ENCODE results near the gene F12. TPM values are rescaled to one million over a fixed set of nuclear protein-coding genes. Genes with fewer than 3 reads are reported as not detected.
A peak's percentile ranks its signal among the peaks of the same experiment; 100 is the strongest.

F12 gene
- total RNA-seq, 1 experiment from 2014 or later: 30.0 TPM

DNA sequence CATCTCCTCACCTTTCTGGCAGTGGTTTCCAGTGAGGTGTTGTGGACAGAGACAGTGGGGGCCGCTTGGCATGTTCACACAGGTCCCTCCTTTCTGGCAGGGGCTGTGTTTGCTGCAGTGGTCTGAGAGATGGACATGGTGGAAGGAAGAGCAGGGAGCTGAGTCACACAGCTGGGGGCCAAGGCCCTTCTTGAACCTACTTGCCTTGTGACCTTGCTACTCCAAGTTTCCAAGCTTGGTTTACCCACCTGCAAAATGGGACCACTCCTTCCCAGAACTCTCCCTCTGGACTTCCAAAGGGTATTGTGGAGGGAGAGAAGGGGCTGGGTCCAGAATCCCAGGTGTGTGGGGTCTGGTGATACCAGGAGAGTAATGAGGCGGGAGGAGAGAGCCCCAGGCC, 4.1 kb downstream of the F12 start:
- no peak for TF ChIP-seq FOSL1 (IDR thresholded peaks at IDR 0.05; ENCODE audit: low read depth)
- TF ChIP-seq ELF1 (IDR thresholded peaks at IDR 0.05; ENCODE audit: borderline replicate concordance, low read depth): no peak
- no peak for TF ChIP-seq SRF (IDR thresholded peaks at IDR 0.05; ENCODE audit: low read depth)
- no peak for TF ChIP-seq EZH2 (IDR thresholded peaks at IDR 0.05)
- TF ChIP-seq, protein P1, sequence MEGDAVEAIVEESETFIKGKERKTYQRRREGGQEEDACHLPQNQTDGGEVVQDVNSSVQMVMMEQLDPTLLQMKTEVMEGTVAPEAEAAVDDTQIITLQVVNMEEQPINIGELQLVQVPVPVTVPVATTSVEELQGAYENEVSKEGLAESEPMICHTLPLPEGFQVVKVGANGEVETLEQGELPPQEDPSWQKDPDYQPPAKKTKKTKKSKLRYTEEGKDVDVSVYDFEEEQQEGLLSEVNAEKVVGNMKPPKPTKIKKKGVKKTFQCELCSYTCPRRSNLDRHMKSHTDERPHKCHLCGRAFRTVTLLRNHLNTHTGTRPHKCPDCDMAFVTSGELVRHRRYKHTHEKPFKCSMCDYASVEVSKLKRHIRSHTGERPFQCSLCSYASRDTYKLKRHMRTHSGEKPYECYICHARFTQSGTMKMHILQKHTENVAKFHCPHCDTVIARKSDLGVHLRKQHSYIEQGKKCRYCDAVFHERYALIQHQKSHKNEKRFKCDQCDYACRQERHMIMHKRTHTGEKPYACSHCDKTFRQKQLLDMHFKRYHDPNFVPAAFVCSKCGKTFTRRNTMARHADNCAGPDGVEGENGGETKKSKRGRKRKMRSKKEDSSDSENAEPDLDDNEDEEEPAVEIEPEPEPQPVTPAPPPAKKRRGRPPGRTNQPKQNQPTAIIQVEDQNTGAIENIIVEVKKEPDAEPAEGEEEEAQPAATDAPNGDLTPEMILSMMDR (IDR thresholded peaks at IDR 0.05 in 2 of 3, conservative IDR thresholded peaks at IDR 0.05 in 1 of 3; ENCODE audit: borderline replicate concordance in 1 of 3, insufficient read depth in 1 of 3, low read depth in 2 of 3, low read length in 2 of 3): no peak
- TF ChIP-seq TCF7L2 (IDR thresholded peaks at IDR 0.05; ENCODE audit: borderline replicate concordance, extremely low read depth, insufficient read depth, insufficient read length): no peak
- no peak for TF ChIP-seq EZH2phosphoT487 (IDR thresholded peaks at IDR 0.05; ENCODE audit: borderline replicate concordance)
- no peak for TF ChIP-seq JUND (IDR thresholded peaks at IDR 0.05)
- no peak for TF ChIP-seq YY1 (IDR thresholded peaks at IDR 0.05; ENCODE audit: extremely low read depth, insufficient replicate concordance, low read depth, low read length)
- no peak for TF ChIP-seq RAD21 (IDR thresholded peaks at IDR 0.05; ENCODE audit: low read depth)
- TF ChIP-seq, protein P2, sequence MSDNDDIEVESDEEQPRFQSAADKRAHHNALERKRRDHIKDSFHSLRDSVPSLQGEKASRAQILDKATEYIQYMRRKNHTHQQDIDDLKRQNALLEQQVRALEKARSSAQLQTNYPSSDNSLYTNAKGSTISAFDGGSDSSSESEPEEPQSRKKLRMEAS (IDR thresholded peaks at IDR 0.05): no peak
- no peak for TF ChIP-seq POLR2AphosphoS5 (IDR thresholded peaks at IDR 0.05; ENCODE audit: low read depth, low read length)
- TF ChIP-seq SIN3A (IDR thresholded peaks at IDR 0.05; ENCODE audit: low read depth): no peak
- no peak for TF ChIP-seq CBX3 (IDR thresholded peaks at IDR 0.05; ENCODE audit: low read depth)
- no peak for TF ChIP-seq SP1 (IDR thresholded peaks at IDR 0.05; ENCODE audit: low read depth)
- no peak for TF ChIP-seq POLR2A (IDR thresholded peaks at IDR 0.05; ENCODE audit: borderline replicate concordance, extremely low read depth, insufficient read depth, insufficient read length)
- TF ChIP-seq, protein P3, sequence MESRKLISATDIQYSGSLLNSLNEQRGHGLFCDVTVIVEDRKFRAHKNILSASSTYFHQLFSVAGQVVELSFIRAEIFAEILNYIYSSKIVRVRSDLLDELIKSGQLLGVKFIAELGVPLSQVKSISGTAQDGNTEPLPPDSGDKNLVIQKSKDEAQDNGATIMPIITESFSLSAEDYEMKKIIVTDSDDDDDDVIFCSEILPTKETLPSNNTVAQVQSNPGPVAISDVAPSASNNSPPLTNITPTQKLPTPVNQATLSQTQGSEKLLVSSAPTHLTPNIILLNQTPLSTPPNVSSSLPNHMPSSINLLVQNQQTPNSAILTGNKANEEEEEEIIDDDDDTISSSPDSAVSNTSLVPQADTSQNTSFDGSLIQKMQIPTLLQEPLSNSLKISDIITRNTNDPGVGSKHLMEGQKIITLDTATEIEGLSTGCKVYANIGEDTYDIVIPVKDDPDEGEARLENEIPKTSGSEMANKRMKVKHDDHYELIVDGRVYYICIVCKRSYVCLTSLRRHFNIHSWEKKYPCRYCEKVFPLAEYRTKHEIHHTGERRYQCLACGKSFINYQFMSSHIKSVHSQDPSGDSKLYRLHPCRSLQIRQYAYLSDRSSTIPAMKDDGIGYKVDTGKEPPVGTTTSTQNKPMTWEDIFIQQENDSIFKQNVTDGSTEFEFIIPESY (IDR thresholded peaks at IDR 0.05; ENCODE audit: extremely low read depth, insufficient replicate concordance, low read length): no peak
- TF ChIP-seq ZFX (IDR thresholded peaks at IDR 0.05): no peak
- no peak overlapping the region for H2AFZ ChIP-seq (ENCODE audit: low read depth, low read length, poor library complexity, severe bottlenecking)
- RAD21 ChIA-PET (ENCODE audit: low non-redundant PET in 1 of 2, low total read pairs in 2 of 2, uncharacterized antibody in 2 of 2, unreplicated experiment in 2 of 2): interaction anchor here in 1 of 2 experiments (1.5 kb wide), 1 partner anchor 40 kb away, joined by 5 read pairs; no protein-coding TSS in a partner anchor
- H3K4me3 ChIP-seq (replicated peaks in 1 of 2; ENCODE audit: low read depth in 1 of 2, low read length in 2 of 2): no peak overlapping the region
- no TSS peak for BruUV-seq (replicated peaks)
- H3K9me2 ChIP-seq (ENCODE audit: insufficient read depth): no peaks in the 10 kb centered on the region
- POLR2A ChIA-PET: interaction anchor here (1.0 to 2.4 kb wide), 5 partner anchors 19 to 90 kb away, joined by 3 to 15 read pairs (median 4); partner anchors contain the start of gene GRK6
- no peaks in the 10 kb centered on the region for H3K9me3 ChIP-seq (ENCODE audit: control insufficient read depth in 1 of 2, insufficient read depth in 1 of 2, low read depth in 1 of 2, low read length in 2 of 2)
- H3K36me3 ChIP-seq (ENCODE audit: control insufficient read depth in 1 of 2, insufficient read depth in 2 of 2, low read length in 2 of 2): no peaks in the 10 kb centered on the region
- no peak overlapping the region for H3K9ac ChIP-seq (ENCODE audit: low read length)
- CTCF ChIA-PET: interaction anchor here (1.5 to 5.3 kb wide), 5 partner anchors 16 to 49 kb away, joined by 5 to 85 read pairs (median 53); partner anchors contain the start of genes GRK6 and PRR7
- no peaks in the 10 kb centered on the region for H3K79me2 ChIP-seq (ENCODE audit: insufficient read depth, low read length)
- H3K27ac ChIP-seq (ENCODE audit: low read depth, low read length): peak overlapping the region; percentile 99; the same call in 1 of the 2 replicates
- H3K4me1 ChIP-seq (ENCODE audit: control insufficient read depth in 1 of 2, insufficient read depth in 2 of 2, low read length in 2 of 2): peaks cover 15 to 37% of the 10 kb centered on the region in 2 experiments
- DNase-seq (ENCODE audit: low read depth, low spot score): no peak
- no peak overlapping the region for H3K4me2 ChIP-seq (ENCODE audit: low read length)
- no peaks in the 10 kb centered on the region for H4K20me1 ChIP-seq (ENCODE audit: insufficient read depth)
- H3K27me3 ChIP-seq (ENCODE audit: insufficient read depth, low read length): no peaks in the 10 kb centered on the region
- intact Hi-C loops (cut with micrococcal nuclease): no loop called here
- no peak for ATAC-seq
